K562 (cell line): ENCODE results near the gene FRMD4A.

Experiments used
- ADNP ChIP-seq: fragments of 200-800 bp; sonication (Bioruptor generic); IDR thresholded peaks from 2 replicates; pipeline ENCODE4 v1.6.1; 2016; ENCODE audit warnings: missing genetic modification characterization, missing compliant biosample characterization
- EZH2 ChIP-seq: IDR thresholded peaks from 2 replicates; pipeline ENCODE4 v1.6.1; 2012; ENCODE audit warnings: low read depth, mild to moderate bottlenecking, inconsistent platforms, low read length, borderline replicate concordance
- MAX ChIP-seq: sonication (generic); formaldehyde crosslinking; IDR thresholded peaks from 2 replicates; pipeline ENCODE4 v1.9.0; 2022; ENCODE audit warnings: mild to moderate bottlenecking, missing genetic modification reagents
- MYNN ChIP-seq, 2 experiments: sonication (generic); formaldehyde crosslinking in 1 of 2; IDR thresholded peaks; 2 replicates each; pipeline versions ENCODE4 v1.5.0 to v1.6.1; 2016 to 2020; ENCODE audit warnings: antibody characterized with exemption in 1 of 2, missing genetic modification reagents in 1 of 2
- SREBF1 ChIP-seq: fragments of 150-350 bp; IDR thresholded peaks from 2 replicates; pipeline ENCODE4 v1.6.1; 2014; ENCODE audit warnings: antibody characterized with exemption, low read depth, low read length, borderline replicate concordance

- TF ChIP-seq MAX (no peak), SREBF1 (no peak), ADNP (tag) (no peak), EZH2 (no peak), MYNN (IDR thresholded peaks at IDR 0.05) (no peak), MYNN (CRISPR knock-in tag; IDR thresholded peaks at IDR 0.05) (no peak)
These were observed 237.9 kb downstream of the FRMD4A start for GRCh38 chr10:14092799-14093198.
